NCI-H146 (cell line): ENCODE data around the gene SLC39A9.

Source experiments
- DNase-seq: peaks from one replicate; lab custom pipeline; 2025; lab: John Stamatoyannopoulos, UW

Gene SLC39A9

DNA sequence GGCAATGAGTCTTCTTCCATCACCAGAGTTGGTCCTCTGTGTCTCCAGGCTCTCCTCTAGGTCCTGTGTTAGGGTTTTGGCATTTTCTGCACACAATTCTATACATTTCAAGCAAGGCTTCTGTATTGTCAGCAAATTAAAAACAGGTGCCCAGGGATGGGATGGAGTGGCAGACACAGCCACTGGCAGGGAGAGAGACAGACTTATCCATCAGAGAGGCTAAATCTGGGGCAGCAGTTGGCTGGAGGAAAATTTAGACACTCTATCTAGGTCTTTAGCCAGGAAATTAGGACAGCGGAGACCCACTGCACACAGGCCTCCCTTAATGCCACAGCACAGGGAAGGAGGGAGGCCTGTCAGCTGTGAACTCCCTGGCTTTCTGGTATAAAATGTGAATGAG is 106.3 kb downstream of the SLC39A9 start:
- no peak for DNase-seq

DNA sequence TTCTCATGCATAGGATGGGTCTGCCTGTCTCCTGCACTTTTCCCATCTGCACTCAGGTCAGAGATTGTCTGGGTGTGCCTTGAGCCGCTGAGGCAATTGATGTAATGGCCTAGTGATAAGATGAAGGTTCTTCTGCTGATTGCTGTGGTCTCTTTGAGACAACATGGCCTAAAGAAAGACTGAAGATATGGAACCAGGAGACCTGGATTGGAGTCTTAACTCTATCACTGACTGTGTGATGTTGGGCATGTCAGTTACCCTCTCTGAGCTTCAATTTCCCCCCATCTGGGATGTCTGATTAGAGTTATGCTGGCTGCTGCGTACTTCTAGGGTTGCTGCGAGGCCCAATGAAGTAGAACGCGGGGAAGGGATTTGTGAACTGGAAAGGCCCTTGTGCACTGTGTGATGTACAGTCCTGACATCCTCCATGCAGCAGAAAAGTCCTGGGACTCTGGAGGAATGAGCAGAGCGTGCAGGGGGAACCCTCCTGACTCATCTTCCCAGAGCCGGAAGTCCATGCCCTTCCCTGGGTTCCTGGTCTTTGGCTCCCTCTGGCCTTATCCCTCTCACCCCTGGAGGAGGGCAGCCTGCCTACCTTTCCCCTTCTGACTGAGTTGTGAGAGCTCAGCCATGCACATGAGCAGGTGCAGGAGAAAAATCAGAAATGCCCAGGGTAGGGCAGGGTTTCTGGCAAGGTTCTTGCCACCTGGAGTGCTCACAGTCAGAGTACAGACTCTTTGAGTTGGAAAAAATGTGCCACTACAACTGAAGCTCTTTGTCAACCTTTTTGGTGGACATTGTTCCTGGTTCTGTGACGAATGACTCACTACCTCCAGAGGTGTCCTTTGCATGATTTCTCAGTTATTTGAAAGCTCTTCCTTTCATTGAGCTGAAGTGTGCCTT is 107.1 kb downstream of the SLC39A9 start:
- peak; percentile 12 for DNase-seq

DNA sequence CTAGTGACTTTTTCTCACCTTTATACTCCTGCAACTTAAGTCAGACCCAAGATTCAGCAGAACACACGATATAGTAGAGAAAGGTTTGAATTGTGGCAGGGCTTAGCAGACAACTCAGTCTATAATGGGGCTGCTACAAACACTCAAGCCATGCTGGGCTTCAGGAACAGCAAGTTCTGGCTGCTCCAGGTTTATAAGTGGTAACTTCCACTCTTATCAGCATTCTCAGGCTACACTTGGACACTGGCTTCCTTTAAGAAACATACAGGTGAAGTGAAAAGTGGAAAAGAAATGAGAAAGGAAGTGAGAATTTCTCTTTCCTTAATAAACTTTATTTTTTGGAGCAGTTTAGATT is 107.7 kb downstream of the SLC39A9 start:
- DNase-seq, result no peak
